HFFc6 (cell line): ENCODE measurements around the gene KSR2. TPM values are rescaled to one million over a fixed set of nuclear protein-coding genes. Genes with fewer than 3 reads are reported as not detected.

Source experiments
- DNase-seq: peaks from one replicate; pipeline ENCODE4 v3.0.0-alpha.2; 2018
- H3K27ac Mint-ChIP-seq: 2 replicates; pipeline ENCODE4 v1.8.0; 2020; ENCODE audit warnings: mild to moderate bottlenecking, mixed read lengths
- H3K27me3 Mint-ChIP-seq: 2 replicates; pipeline ENCODE4 v1.8.0; 2021; ENCODE audit warnings: mild to moderate bottlenecking, moderate library complexity, mixed read lengths; ENCODE audit not compliant: insufficient read depth
- H3K36me3 Mint-ChIP-seq: 2 replicates; pipeline ENCODE4 v1.8.0; 2021; ENCODE audit warnings: low read depth, mixed read lengths
- H3K4me1 Mint-ChIP-seq: 2 replicates; pipeline ENCODE4 v1.8.0; 2020; ENCODE audit warnings: low read depth, mixed read lengths
- H3K4me3 Mint-ChIP-seq: 2 replicates; pipeline ENCODE4 v1.8.0; 2020; ENCODE audit warnings: mild to moderate bottlenecking, moderate library complexity, mixed read lengths
- H3K9me3 Mint-ChIP-seq: 2 replicates; pipeline ENCODE4 v1.8.0; 2020; ENCODE audit warnings: mild to moderate bottlenecking, mixed read lengths
- total RNA-seq, 6 experiments: library from RNA; stranded (reverse); fragmentation: NEBNext Ultra II Directional; extraction: Animal tissue kit (Norgen Biotek cat#: 25700); gene quantifications; 2 replicates in 1 of 6; 3 replicates in 5 of 6; pipeline ENCODE4 v1.2.3, GENCODE V29; 2021
- TF ChIP-seq, protein P1 (sequence below): fragments of 200-600 bp; sonication (generic); IDR thresholded peaks from 2 replicates; pipeline ENCODE4 v1.5.0; 2021; ENCODE audit warnings: antibody characterized with exemption, mild to moderate bottlenecking

KSR2 gene
- total RNA-seq, 6 experiments from 2014 or later, result 0.09 to 0.22 (median 0.12) TPM; not detected in 2

DNA sequence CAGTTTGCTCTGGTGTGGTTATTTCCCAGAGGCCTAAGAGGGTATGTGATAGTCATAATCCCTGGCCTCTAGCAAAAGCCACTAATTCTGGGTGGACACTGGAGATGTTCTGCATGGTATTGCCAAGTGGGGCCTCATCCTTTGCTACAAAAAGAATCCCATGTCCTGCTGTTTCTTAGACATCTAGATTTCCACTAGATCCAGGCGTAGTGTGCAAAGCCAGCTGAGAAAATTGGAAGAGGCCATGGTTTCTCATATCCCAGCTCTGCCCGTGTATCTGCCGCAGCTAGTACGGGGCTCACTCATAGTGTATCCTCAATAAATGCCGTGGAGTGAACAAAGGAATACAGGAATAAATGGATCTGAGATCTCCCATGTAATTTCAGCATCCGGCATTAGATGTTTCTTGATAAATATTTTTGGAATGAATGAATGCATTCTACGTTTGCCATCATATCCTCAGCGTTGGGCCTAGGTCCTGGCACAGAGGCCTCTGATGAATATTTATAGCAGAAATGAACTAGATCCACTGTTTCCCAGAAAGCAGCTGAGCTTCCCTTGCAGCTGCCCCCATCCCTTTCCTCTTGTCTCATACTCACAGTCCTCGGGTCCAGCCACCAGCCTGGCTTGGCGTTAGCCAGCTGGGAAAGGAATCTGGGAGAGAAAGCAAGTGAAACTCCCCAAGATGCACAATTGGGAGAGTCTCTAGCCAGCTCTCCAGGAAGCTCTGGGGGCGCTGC is 531.1 kb downstream of the KSR2 start:
- Mint-ChIP-seq H3K4me3 (no peak overlapping the region), H3K27me3 (peaks cover 3% of the 10 kb centered on the region; the same call in 1 of the 2 replicates), H3K4me1 (no peaks in the 10 kb centered on the region), H3K27ac (no peak overlapping the region), H3K36me3 (no peaks in the 10 kb centered on the region), H3K9me3 (peaks cover 25% of the 10 kb centered on the region)
- DNase-seq, result no peak
- TF ChIP-seq, protein P1, sequence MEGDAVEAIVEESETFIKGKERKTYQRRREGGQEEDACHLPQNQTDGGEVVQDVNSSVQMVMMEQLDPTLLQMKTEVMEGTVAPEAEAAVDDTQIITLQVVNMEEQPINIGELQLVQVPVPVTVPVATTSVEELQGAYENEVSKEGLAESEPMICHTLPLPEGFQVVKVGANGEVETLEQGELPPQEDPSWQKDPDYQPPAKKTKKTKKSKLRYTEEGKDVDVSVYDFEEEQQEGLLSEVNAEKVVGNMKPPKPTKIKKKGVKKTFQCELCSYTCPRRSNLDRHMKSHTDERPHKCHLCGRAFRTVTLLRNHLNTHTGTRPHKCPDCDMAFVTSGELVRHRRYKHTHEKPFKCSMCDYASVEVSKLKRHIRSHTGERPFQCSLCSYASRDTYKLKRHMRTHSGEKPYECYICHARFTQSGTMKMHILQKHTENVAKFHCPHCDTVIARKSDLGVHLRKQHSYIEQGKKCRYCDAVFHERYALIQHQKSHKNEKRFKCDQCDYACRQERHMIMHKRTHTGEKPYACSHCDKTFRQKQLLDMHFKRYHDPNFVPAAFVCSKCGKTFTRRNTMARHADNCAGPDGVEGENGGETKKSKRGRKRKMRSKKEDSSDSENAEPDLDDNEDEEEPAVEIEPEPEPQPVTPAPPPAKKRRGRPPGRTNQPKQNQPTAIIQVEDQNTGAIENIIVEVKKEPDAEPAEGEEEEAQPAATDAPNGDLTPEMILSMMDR, result no peak

GRCh38 chr12:117433878-117434277 is 534.9 kb downstream of the KSR2 start:
- H3K27ac Mint-ChIP-seq, result no peak overlapping the region
- no peak overlapping the region for H3K4me3 Mint-ChIP-seq
- no peaks in the 10 kb centered on the region; the same call in 1 of the 2 replicates for H3K27me3 Mint-ChIP-seq
- H3K9me3 Mint-ChIP-seq, result peaks cover 9% of the 10 kb centered on the region
- TF ChIP-seq, protein P1, result no peak
- H3K4me1 Mint-ChIP-seq, result no peaks in the 10 kb centered on the region
- H3K36me3 Mint-ChIP-seq, result no peaks in the 10 kb centered on the region
- DNase-seq, result no peak

- H3K36me3 Mint-ChIP-seq, result no peaks in the 10 kb centered on the region
- H3K9me3 Mint-ChIP-seq, result peaks cover 21% of the 10 kb centered on the region
- H3K27ac Mint-ChIP-seq, result no peak overlapping the region
Observed at GRCh38 chr12:117430246-117430645, 538.5 kb downstream of the KSR2 start.

DNA sequence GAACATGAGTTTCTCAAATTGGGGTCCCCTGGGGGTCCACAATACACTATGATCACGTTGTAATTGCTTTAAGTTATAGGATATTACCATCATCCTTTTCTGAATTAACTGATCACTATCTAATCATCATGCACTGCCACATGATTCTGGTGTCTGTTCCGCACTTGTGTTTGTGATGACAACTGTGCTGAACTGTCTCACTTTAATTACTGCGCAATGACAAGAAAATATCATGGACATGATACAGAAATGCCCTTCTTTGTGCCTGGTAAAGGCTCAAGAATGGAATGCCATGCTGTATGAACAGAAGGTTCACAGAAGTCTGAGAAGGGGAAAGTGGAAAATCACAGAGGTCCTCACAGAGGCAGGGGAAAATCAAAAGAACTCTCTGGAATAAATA is 541.6 kb downstream of the KSR2 start:
- H3K9me3 Mint-ChIP-seq, result peaks cover 38% of the 10 kb centered on the region
- H3K4me1 Mint-ChIP-seq, result no peaks in the 10 kb centered on the region
- DNase-seq, result no peak
- TF ChIP-seq, protein P1, result no peak
- H3K4me3 Mint-ChIP-seq, result no peak overlapping the region
- H3K27ac Mint-ChIP-seq, result no peak overlapping the region
- H3K36me3 Mint-ChIP-seq, result peaks cover 2% of the 10 kb centered on the region; the same call in 1 of the 2 replicates
- no peaks in the 10 kb centered on the region; the same call in none of the 2 replicates for H3K27me3 Mint-ChIP-seq

More at GRCh38 chr12:117430246-117430645, 538.5 kb downstream of the KSR2 start:
- no peak overlapping the region for H3K4me3 Mint-ChIP-seq
- DNase-seq, result no peak
- TF ChIP-seq, protein P1, result no peak
- H3K4me1 Mint-ChIP-seq, result no peaks in the 10 kb centered on the region
- no peaks in the 10 kb centered on the region; the same call in 1 of the 2 replicates for H3K27me3 Mint-ChIP-seq

DNA sequence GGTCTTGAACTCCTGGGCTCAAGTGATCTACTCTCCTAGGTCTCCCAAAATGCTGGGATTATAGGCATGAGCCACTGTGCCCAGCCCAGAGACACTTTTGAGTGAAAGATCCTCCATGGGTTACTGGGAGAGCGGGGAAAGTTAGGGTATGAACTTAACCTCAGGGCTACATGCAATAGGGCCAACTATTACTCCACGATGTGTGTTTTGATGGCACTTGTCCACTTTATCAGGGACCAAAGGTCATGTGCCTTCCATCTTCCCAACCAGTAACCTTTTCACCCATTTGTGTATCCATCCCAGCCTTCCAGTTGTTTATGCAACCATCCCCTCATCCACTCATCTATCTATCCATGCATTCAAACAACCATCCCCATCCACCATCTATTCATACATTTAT is 546.8 kb downstream of the KSR2 start:
- H3K27ac Mint-ChIP-seq, result no peak overlapping the region
- no peak overlapping the region for H3K4me3 Mint-ChIP-seq
- H3K9me3 Mint-ChIP-seq, result peaks cover 54% of the 10 kb centered on the region
- H3K4me1 Mint-ChIP-seq, result no peaks in the 10 kb centered on the region
- TF ChIP-seq, protein P1, result no peak
- peaks cover 10% of the 10 kb centered on the region for H3K36me3 Mint-ChIP-seq
- H3K27me3 Mint-ChIP-seq, result no peaks in the 10 kb centered on the region; the same call in 1 of the 2 replicates
- DNase-seq, result no peak
